NCI-H2227 (cell line): Measurements from ENCODE around the gene ANGPTL3.

Experiments used
- DNase-seq: peaks from one replicate; lab custom pipeline; 2025; ENCODE audit not compliant: unreplicated experiment; lab: John Stamatoyannopoulos, UW

ANGPTL3 gene

GRCh38 chr1:62625415-62625814, 28.1 kb downstream of the ANGPTL3 start:
- no peak for DNase-seq

- no peak for DNase-seq
These were observed 31.2 kb downstream of the ANGPTL3 start for GRCh38 chr1:62628506-62628905.

- no peak for DNase-seq
These were observed 40.2 kb downstream of the ANGPTL3 start for GRCh38 chr1:62637392-62638105.

GRCh38 chr1:62643283-62643682, 46.0 kb downstream of the ANGPTL3 start:
- no peak for DNase-seq

GRCh38 chr1:62652387-62652786, 55.1 kb downstream of the ANGPTL3 start:
- DNase-seq, result no peak

GRCh38 chr1:62654744-62655143, 57.4 kb downstream of the ANGPTL3 start:
- no peak for DNase-seq
